DMS153 treated with DMSO at 0.1 percent for 48 hours (cell line): ENCODE results near the gene C2orf78.
A peak's percentile ranks its signal among the peaks of the same experiment; 100 is the strongest.
"Not testable (repeated sequence)": the region's sequence is repeated elsewhere in the genome, so short reads cannot be mapped to it uniquely, and the experiment has no call there.

ENCODE experiments used
- DNase-seq: peaks from one replicate; lab custom pipeline; 2025; ENCODE audit not compliant: unreplicated experiment; lab: John Stamatoyannopoulos, UW

C2orf78 gene

GRCh38 chr2:73779467-73780236 lies 4.3 kb upstream of the C2orf78 start, which contains the start of gene DUSP11:
Gene DUSP11, minus strand, starts transcription at chr2:73780103. Its CDS starts 129 bp downstream, at chr2:73779974.
- DNase-seq = peak; percentile 71

- no peak for DNase-seq
Observed at GRCh38 chr2:73780237-73780582, 3.8 kb upstream of the C2orf78 start.

- DNase-seq = not testable (repeated sequence)
Observed at GRCh38 chr2:73783402-73783801, 581 bp upstream of the C2orf78 start.

GRCh38 chr2:73811878-73812277 lies 27.9 kb downstream of the C2orf78 start:
- DNase-seq = no peak

GRCh38 chr2:73812635-73813034 lies 28.7 kb downstream of the C2orf78 start:
- DNase-seq = no peak

- DNase-seq = no peak
Observed at GRCh38 chr2:73818296-73818695, 34.3 kb downstream of the C2orf78 start.

- no peak for DNase-seq
Observed at GRCh38 chr2:73821227-73821626, 37.2 kb downstream of the C2orf78 start.

GRCh38 chr2:73821669-73822068 lies 37.7 kb downstream of the C2orf78 start:
- DNase-seq = no peak

GRCh38 chr2:73822276-73822675 lies 38.3 kb downstream of the C2orf78 start:
- no peak for DNase-seq

- DNase-seq = no peak
Observed at GRCh38 chr2:73822991-73823390, 39.0 kb downstream of the C2orf78 start.

GRCh38 chr2:73823416-73823815 lies 39.4 kb downstream of the C2orf78 start:
- no peak for DNase-seq

GRCh38 chr2:73823916-73824523 lies 40.0 kb downstream of the C2orf78 start:
- peak; percentile 67 for DNase-seq

GRCh38 chr2:73825408-73825807 lies 41.4 kb downstream of the C2orf78 start:
- no peak for DNase-seq

GRCh38 chr2:73827018-73827417 lies 43.0 kb downstream of the C2orf78 start:
- DNase-seq = no peak

GRCh38 chr2:73827660-73828388 lies 43.8 kb downstream of the C2orf78 start:
- DNase-seq = no peak

GRCh38 chr2:73828389-73828817 lies 44.4 kb downstream of the C2orf78 start:
- DNase-seq = no peak

- peak; percentile 92 for DNase-seq
Observed at GRCh38 chr2:73828818-73829570, 45.0 kb downstream of the C2orf78 start, which contains the start of gene STAMBP. Gene STAMBP, plus strand, starts transcription at chr2:73828961. Its CDS starts 1,896 bp downstream, at chr2:73830857.

- DNase-seq = no peak
Observed at GRCh38 chr2:73830871-73831401, 47.0 kb downstream of the C2orf78 start.

- DNase-seq = no peak
Observed at GRCh38 chr2:73832930-73833329, 48.9 kb downstream of the C2orf78 start.

- no peak for DNase-seq
Observed at GRCh38 chr2:73836141-73836943, 52.4 kb downstream of the C2orf78 start.
